Measurements from ENCODE around the gene RPRM. TPM values are rescaled to one million over a fixed set of nuclear protein-coding genes. Genes with fewer than 3 reads are reported as not detected.

The RPRM gene
- not detected in 2 replicates for total RNA-seq

DNA sequence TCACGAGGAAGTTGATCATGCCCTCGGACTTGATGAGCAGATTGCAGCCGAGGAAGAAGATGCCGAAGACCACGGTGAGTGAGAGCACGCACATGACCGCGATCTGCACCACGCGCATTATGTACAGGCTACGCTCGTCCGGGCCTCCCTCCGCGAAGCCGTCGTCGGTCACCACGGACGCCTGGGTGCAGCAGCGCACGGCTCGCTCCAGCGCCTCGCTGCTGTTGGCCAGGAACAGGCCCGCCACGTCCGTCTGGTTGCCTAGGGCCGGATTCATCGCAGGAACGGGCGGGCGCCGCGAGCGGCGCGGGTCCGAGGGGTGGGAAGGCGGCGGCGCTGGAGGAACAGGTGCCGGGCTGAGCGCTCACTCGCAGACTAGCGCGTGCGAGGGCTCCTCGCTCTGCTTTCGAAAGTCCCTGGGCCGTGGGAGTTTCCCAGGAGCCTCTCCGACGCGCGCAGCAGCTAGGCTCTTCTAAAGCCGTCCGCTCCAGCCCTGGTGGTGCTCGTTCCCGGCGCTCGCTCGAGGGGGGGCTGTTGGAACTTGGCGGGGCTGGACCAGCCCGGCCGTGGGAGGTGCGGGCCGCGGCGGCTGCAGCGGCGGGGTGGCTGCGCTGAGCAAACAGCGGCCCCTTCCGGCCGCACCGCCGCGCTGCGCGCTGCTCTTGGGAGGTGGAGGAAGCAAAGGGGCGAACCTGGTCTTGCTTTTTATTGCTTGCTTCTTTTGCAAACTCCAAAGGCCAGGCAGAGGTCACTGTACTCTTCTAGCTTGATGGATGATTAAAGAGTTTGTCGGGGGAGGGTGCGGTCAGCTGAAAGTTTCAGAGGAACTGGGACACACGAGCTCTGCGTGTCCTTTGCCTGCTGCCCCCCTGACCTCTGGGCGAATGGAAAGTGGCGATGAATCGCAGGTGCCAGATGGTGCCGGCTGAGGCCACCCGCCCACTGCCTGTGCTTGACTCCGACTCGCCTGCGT lies at the start of gene RPRM:
RPRM (minus strand) TSS at position 474 of the 973 bp plus-strand sequence; CDS start at position 277, 197 bp downstream.

